Esophagus mucosa (tissue), 1 donor: ENCODE data around the gene CADPS2. TPM values are rescaled to one million over a fixed set of nuclear protein-coding genes. Genes with fewer than 3 reads are reported as not detected.

Experiments
- ATAC-seq: fragments of 200-7000 bp; cut with Tn5 transposase; one replicate; pipeline ENCODE4 v1.9.1; 2020
- total RNA-seq: library from RNA; stranded (reverse); gene quantifications from one replicate; pipeline ENCODE4 v1.2.4, GENCODE V29; 2023
- donor health status: DM: yes; HTN: yes; CAD: no.

Gene CADPS2
- total RNA-seq, 1 donor from 2014 or later: 2.4 TPM

GRCh38 chr7:122442929-122443328, 443.3 kb downstream of the CADPS2 start:
- ATAC-seq: no peak

- ATAC-seq: no peak
Measured at GRCh38 chr7:122438492-122438891, 447.8 kb downstream of the CADPS2 start.

GRCh38 chr7:122438006-122438405, 448.3 kb downstream of the CADPS2 start:
- no peak for ATAC-seq

GRCh38 chr7:122433765-122434164, 452.5 kb downstream of the CADPS2 start:
- no peak for ATAC-seq

GRCh38 chr7:122430710-122431109, 455.6 kb downstream of the CADPS2 start:
- ATAC-seq: peak; percentile 51

- no peak for ATAC-seq
Measured at GRCh38 chr7:122429926-122430325, 456.3 kb downstream of the CADPS2 start.

- ATAC-seq: no peak
Measured at GRCh38 chr7:122425731-122426130, 460.5 kb downstream of the CADPS2 start.

GRCh38 chr7:122423591-122423990, 462.7 kb downstream of the CADPS2 start:
- ATAC-seq: no peak

GRCh38 chr7:122416336-122416735, 469.9 kb downstream of the CADPS2 start:
- ATAC-seq: no peak

GRCh38 chr7:122415510-122415909, 470.8 kb downstream of the CADPS2 start:
- ATAC-seq: no peak

GRCh38 chr7:122413339-122413738, 472.9 kb downstream of the CADPS2 start:
- ATAC-seq: no peak

GRCh38 chr7:122412883-122413282, 473.4 kb downstream of the CADPS2 start:
- ATAC-seq: no peak

- ATAC-seq: no peak
Measured at GRCh38 chr7:122412441-122412840, 473.8 kb downstream of the CADPS2 start.

- ATAC-seq: no peak
Measured at GRCh38 chr7:122407195-122407594, 479.1 kb downstream of the CADPS2 start.

- no peak for ATAC-seq
Measured at GRCh38 chr7:122403113-122403512, 483.1 kb downstream of the CADPS2 start.

GRCh38 chr7:122402235-122402634, 484.0 kb downstream of the CADPS2 start:
- ATAC-seq: no peak

- no peak for ATAC-seq
Measured at GRCh38 chr7:122397381-122397780, 488.9 kb downstream of the CADPS2 start.

- ATAC-seq: no peak
Measured at GRCh38 chr7:122394512-122394911, 491.7 kb downstream of the CADPS2 start.

- no peak for ATAC-seq
Measured at GRCh38 chr7:122384528-122384927, 501.7 kb downstream of the CADPS2 start.

GRCh38 chr7:122383934-122384333, 502.3 kb downstream of the CADPS2 start:
- ATAC-seq: no peak

- ATAC-seq: no peak
Measured at GRCh38 chr7:122380992-122381391, 505.3 kb downstream of the CADPS2 start.

GRCh38 chr7:122379491-122379890, 506.8 kb downstream of the CADPS2 start:
- no peak for ATAC-seq

- ATAC-seq: no peak
Measured at GRCh38 chr7:122369756-122370155, 516.5 kb downstream of the CADPS2 start.

- ATAC-seq: no peak
Measured at GRCh38 chr7:122364761-122365280, 521.4 kb downstream of the CADPS2 start.

- ATAC-seq: no peak
Measured at GRCh38 chr7:122363144-122363543, 523.1 kb downstream of the CADPS2 start.
